ENCODE measurements around the gene HDLBP. TPM values are rescaled to one million over a fixed set of nuclear protein-coding genes. Genes with fewer than 3 reads are reported as not detected.

HDLBP gene
- total and polyA plus RNA-seq, 2 of the 4 experiments (the other 2 are of a cell fraction), result 648 to 1,165 TPM

DNA sequence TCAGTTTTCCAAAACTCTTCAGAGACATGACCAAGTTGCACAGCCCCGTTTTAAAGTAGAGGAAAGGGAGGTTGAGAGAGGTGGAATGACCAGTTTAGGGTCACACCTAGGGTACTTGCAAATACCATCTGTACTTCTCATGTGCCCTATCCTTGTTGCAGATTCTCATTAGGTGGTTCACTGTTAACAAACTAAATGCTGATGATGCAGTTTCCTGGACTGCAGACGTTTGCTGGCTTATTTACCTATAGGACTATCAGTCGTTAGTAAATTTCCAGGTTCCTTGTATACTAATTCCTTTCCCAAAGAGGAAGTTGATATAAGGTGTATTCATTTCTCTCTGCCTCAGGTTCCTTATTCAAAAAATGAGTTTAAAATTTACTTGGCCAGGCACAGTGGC, 42.1 kb upstream of the HDLBP start:
- Histone ChIP-seq H3K4me2 (ENCODE audit: low read depth, low read length) (peak overlapping the region; percentile 96; the same call in 1 of the 2 replicates), H2BK15ac (ENCODE audit: low read depth, low read length) (no peak overlapping the region), H4K8ac (ENCODE audit: low read depth in 2 of 2, low read length in 2 of 2) (no peak overlapping the region), H3K18ac (ENCODE audit: low read depth, low read length) (no peak overlapping the region), H3K9ac (ENCODE audit: low read depth, low read length) (peak overlapping the region; percentile 90; the same call in 1 of the 2 replicates), H2BK5ac (ENCODE audit: low read depth, low read length, poor library complexity, severe bottlenecking) (no peak overlapping the region), H3K27ac (ENCODE audit: insufficient read depth, low read length) (no peak overlapping the region), H3K79me1 (ENCODE audit: low read depth in 1 of 2, low read length in 2 of 2) (peaks cover 26 to 49% of the 10 kb centered on the region in 2 experiments), H3K4me1 (ENCODE audit: control insufficient read depth, insufficient read depth, low read length) (peaks cover 8% of the 10 kb centered on the region), H3K27me3 (ENCODE audit: control insufficient read depth, insufficient read depth, low read length) (no peaks in the 10 kb centered on the region), H2AFZ (replicated peaks; ENCODE audit: low read length, poor library complexity) (no peak overlapping the region), H4K5ac (ENCODE audit: low read depth, low read length) (no peak overlapping the region), H3K36me3 (ENCODE audit: control insufficient read depth, insufficient read depth, low read length) (peaks cover 13% of the 10 kb centered on the region), H3K56ac (ENCODE audit: extremely low read depth, insufficient read depth, low read length) (no peak overlapping the region), H3K14ac (replicated peaks; ENCODE audit: low read depth, low read length) (peak overlapping the region; percentile 10; the same call in 1 of the 2 replicates), H2BK120ac (ENCODE audit: low read depth, low read length) (no peak overlapping the region), H2AK5ac (ENCODE audit: low read depth, low read length) (no peak overlapping the region; the same call in 1 of the 2 replicates), H2AK9ac (replicated peaks; ENCODE audit: low read depth, low read length, poor library complexity) (no peak overlapping the region), H3K9me3 (ENCODE audit: control insufficient read depth, insufficient read depth, low read length) (no peaks in the 10 kb centered on the region), H4K20me1 (ENCODE audit: insufficient read depth, low read length) (peaks cover 42% of the 10 kb centered on the region), H4K91ac (ENCODE audit: insufficient read depth, low read depth, low read length) (no peak overlapping the region), H3K4ac (ENCODE audit: low read depth, low read length) (no peak overlapping the region), H2BK20ac (ENCODE audit: low read depth, low read length) (no peak overlapping the region), H3K4me3 (ENCODE audit: insufficient read depth, low read depth, low read length) (no peak overlapping the region; the same call in 1 of the 2 replicates), H3K9me1 (ENCODE audit: insufficient read depth, low read length) (peaks cover 18% of the 10 kb centered on the region), H3K23ac (ENCODE audit: low read depth, low read length) (peak overlapping the region; percentile 77; the same call in 1 of the 2 replicates)
- WGBS, 2 experiments (ENCODE audit: extremely low coverage in 2 of 2, insufficient read length in 1 of 2), result no CpG with 5 or more reads among the region's 3 CpGs
- intact Hi-C loops (cut with micrococcal nuclease), result loop anchor here (2.0 to 5.0 kb wide), 4 partner anchors 151 to 300 kb away; partner anchors contain the start of genes ATG4B, BOK, STK25 and THAP4
- POLR2A ChIA-PET (ENCODE audit: unreplicated experiment), result no interaction called here
- ATAC-seq (ENCODE audit: low read depth) (no peak), DNase-seq (no peak)
- BruUV-seq (replicated peaks), result no TSS peak
- in situ Hi-C loops (cut with MboI; ENCODE audit: low sequenced_read_pairs), result no loop called here
- CTCF ChIA-PET, result no interaction called here
- dilution Hi-C loops (cut with HindIII; ENCODE audit: low sequenced_read_pairs, unreplicated experiment), result no loop called here
- TF ChIP-seq MAFK (IDR thresholded peaks at IDR 0.05; ENCODE audit: low read depth, low read length) (peak; percentile 98), SMC3 (IDR thresholded peaks at IDR 0.05; ENCODE audit: low read depth, low read length) (no peak)
